Hindlimb muscle (tissue), 1 donor: Measurements from ENCODE around the gene TTLL10. TPM values are rescaled to one million over a fixed set of nuclear protein-coding genes. Genes with fewer than 3 reads are reported as not detected.

Source experiments
- DNase-seq: peaks from one replicate; pipeline ENCODE4 v3.0.0-alpha.2; 2013
- polyA plus RNA-seq: library from polyadenylated mRNA; unstranded; fragments of 120-200 nt; gene quantifications from one replicate; pipeline ENCODE4 v1.2.1, GENCODE V29; 2013; ENCODE audit not compliant: insufficient read length

Gene TTLL10
- polyA plus RNA-seq, 1 donor = 0.25 TPM

- DNase-seq = no peak
These were observed 13.3 kb upstream of the TTLL10 start for GRCh38 chr1:1160281-1160930.

GRCh38 chr1:1161078-1161682 is 12.5 kb upstream of the TTLL10 start:
- DNase-seq = no peak

DNA sequence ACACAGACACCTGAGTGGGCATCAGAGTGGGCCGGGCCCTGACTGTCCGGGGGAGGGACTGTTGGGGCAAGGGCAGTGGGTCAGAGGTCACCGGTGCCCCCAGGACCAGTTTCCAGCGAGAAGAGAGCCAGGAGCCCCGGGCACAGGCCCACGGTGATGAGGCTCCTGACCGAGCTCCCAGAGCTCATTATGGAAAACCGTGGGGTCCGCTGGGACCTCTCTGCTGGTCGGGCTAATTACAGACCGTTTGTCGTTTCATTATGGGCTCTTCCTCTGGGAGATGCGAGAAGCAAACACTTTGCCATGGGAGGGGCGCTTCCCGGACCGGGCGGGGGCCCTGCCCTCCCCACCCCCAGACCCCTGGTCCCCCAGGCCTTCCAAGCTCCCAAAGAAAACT is 12.0 kb upstream of the TTLL10 start:
- DNase-seq = no peak

DNA sequence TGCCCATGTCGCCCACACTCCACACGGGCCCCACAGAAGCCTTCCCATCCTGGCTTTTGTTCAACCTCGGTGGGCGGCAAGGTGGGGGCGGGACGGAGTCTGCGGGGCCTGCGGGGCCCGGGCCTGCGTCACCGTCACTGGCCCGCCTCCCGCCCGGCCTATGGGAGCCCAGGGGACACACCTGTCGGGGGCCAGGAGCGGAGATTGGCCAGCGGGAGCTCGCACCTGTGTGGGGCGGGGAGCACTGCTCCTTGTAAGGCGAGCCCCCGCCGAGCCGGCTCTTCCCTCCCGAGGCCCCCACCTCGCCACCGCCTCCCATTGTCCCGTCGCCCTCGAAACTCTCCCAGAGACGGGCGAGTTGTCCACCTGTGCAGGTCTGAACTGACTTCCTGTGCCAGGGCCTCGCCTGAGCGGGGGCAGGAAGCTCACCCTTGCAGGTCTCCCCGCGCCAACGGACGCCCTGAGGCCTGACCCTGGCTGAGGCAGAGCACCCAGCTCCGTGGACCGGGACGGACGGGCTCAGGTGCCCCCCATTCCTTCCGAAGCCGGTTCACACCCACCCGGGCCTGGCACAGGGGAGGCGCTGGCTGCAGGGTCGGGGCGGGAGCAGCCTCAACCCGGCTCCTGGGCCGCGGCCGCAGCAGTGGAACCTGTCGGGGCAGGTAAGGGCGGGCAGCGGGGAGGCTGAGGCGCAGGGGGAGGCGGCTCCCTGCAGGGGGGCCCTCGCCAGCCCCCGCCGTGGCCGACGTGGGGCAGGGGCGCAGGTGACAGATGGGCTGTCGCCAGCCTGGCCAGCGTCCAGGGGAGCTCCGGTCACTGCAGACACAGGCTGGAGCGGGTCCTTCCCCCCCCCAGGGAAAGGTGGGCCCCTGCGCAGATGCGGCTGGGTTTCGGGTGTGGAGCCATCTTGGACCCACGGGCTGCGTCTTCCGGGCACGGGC is 10.8 kb upstream of the TTLL10 start:
- no peak for DNase-seq

GRCh38 chr1:1163538-1164070 is 10.1 kb upstream of the TTLL10 start:
- no peak for DNase-seq

DNA sequence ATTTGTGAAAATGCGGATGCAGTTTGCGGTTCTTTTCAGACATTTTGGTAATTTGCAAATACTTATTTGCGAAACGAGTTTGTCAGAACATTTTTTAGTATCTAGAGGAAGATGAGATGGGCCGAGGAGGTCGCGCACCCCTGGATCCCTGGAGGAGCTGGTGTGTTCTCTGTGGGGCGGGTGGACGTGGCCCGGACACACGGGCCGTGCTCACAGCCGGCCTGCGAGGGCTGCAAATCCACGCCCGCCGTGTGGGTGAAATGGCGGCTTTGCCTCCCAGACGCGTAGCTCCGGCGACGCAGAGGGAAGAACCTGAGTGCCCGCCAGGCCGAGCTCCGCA is 9.3 kb upstream of the TTLL10 start:
- no peak for DNase-seq

- DNase-seq = no peak
These were observed 8.8 kb upstream of the TTLL10 start for GRCh38 chr1:1164701-1165451.

GRCh38 chr1:1165485-1165884 is 8.2 kb upstream of the TTLL10 start:
- DNase-seq = no peak

- DNase-seq = no peak
These were observed 7.7 kb upstream of the TTLL10 start for GRCh38 chr1:1165900-1166421.

- no peak for DNase-seq
These were observed 6.9 kb upstream of the TTLL10 start for GRCh38 chr1:1166642-1167397.

DNA sequence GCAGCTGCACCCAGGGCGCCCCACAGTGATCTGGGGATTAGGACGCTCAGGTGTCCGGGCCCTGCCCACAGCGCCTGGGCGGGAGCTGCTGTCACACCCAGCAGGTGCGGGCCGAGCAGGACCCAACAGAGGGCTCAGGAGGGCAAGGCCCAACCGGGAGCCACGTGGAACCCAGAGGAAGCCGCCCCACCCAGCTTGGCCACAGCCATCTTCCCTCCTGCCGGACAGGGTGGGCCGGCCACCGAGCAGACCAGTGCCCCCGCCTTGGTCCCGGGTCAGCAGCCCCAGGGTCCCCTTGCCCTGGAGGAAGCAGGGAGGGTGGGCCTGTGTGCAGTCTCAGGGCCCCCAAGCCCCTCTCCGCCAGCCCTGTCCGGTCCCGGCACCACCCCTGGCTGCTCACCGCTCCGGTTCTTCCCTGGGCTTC is 6.3 kb upstream of the TTLL10 start:
- DNase-seq = no peak

GRCh38 chr1:1167841-1168450 is 5.7 kb upstream of the TTLL10 start:
- no peak for DNase-seq

GRCh38 chr1:1168451-1169411 is 4.9 kb upstream of the TTLL10 start:
- no peak for DNase-seq

GRCh38 chr1:1169429-1170214 is 4.1 kb upstream of the TTLL10 start:
- no peak for DNase-seq

- DNase-seq = no peak
These were observed 3.2 kb upstream of the TTLL10 start for GRCh38 chr1:1170215-1171091.

- DNase-seq = no peak
These were observed 2.5 kb upstream of the TTLL10 start for GRCh38 chr1:1171161-1171545.

GRCh38 chr1:1171546-1172340 is 1.9 kb upstream of the TTLL10 start:
- DNase-seq = no peak
